Measurements from ENCODE around the gene DCLK1. TPM values are rescaled to one million over a fixed set of nuclear protein-coding genes. Genes with fewer than 3 reads are reported as not detected.

The DCLK1 gene
- total RNA-seq, 2 donors from 2014 or later, result 3.8 to 3.9 TPM

DNA sequence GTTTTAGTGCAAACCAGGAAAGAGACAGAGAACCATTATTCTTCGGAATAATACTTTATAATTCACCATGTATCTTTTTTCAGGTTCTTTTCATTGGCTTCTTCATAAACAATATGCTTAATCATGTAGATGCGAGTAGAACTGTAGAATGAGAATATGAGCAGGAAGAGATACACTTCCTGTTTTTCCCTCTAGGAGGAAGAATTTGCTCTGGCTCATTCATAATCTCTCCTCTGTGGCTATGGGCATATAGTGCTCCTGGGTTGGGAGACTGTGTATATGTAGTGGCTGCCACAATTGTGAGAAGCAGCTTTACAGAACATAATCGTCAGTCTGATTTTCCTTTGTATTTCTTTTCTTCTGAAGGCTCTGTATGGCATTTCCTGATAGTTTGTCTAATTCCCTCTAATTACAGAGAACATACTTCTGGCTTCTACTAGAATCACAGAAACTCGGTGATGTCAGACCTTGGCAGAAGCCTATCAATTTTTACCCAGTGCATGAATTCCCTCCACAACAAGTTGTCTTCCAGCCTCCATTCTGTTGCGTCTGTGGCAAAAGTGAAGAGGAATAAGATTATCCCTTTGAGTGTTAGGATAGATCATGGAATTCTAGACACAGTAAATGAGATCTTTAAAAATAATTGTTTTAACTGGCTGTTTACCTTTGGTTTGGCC, 2.9 kb upstream of the DCLK1 start:
- no peak overlapping the region for H3K27ac ChIP-seq
- intact Hi-C loops (cut with DNase I), result loop anchor here (5.0 kb wide), 1 partner anchor 72 kb away; no protein-coding TSS in a partner anchor
- H3K27me3 ChIP-seq (replicated peaks; ENCODE audit: insufficient read depth), result no peaks in the 10 kb centered on the region
- no peaks in the 10 kb centered on the region for H3K4me1 ChIP-seq (replicated peaks)
- WGBS, result 88% methylated on average over 5 of the region's 5 CpGs
- H3K4me3 ChIP-seq, result no peak overlapping the region
- H3K36me3 ChIP-seq, result no peaks in the 10 kb centered on the region
- no peak for DNase-seq (ENCODE audit: low spot score)
- H3K9me3 ChIP-seq, result no peaks in the 10 kb centered on the region
- no peak for TF ChIP-seq POLR2AphosphoS5 (IDR thresholded peaks at IDR 0.05)
- TF ChIP-seq, protein P1, sequence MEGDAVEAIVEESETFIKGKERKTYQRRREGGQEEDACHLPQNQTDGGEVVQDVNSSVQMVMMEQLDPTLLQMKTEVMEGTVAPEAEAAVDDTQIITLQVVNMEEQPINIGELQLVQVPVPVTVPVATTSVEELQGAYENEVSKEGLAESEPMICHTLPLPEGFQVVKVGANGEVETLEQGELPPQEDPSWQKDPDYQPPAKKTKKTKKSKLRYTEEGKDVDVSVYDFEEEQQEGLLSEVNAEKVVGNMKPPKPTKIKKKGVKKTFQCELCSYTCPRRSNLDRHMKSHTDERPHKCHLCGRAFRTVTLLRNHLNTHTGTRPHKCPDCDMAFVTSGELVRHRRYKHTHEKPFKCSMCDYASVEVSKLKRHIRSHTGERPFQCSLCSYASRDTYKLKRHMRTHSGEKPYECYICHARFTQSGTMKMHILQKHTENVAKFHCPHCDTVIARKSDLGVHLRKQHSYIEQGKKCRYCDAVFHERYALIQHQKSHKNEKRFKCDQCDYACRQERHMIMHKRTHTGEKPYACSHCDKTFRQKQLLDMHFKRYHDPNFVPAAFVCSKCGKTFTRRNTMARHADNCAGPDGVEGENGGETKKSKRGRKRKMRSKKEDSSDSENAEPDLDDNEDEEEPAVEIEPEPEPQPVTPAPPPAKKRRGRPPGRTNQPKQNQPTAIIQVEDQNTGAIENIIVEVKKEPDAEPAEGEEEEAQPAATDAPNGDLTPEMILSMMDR (IDR thresholded peaks at IDR 0.05), result no peak
- no peak for TF ChIP-seq POLR2A (IDR thresholded peaks at IDR 0.05)

DNA sequence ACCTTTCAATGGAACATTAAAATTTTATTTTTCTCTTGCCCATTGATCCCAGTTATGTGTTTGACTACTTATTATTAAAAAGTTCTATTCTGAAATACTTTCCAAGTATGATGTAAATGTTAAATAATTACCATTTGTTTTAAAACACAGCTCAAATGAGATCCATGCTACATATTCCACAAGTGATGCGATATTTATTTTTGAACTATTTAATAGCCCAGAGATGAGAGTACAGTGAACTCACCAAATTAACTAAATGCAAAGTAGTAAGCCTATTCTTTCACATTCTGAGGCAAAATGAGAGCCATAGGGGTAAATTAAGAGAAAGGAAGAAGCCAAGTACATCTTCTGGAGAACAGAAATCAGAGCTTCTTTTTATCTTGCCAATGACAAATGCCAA, 1.2 kb upstream of the DCLK1 start:
- H3K27ac ChIP-seq, result no peak overlapping the region
- DNase-seq (ENCODE audit: low spot score), result no peak
- no peaks in the 10 kb centered on the region for H3K27me3 ChIP-seq (replicated peaks; ENCODE audit: insufficient read depth)
- TF ChIP-seq POLR2A (IDR thresholded peaks at IDR 0.05), result no peak
- TF ChIP-seq, protein P1 (IDR thresholded peaks at IDR 0.05), result no peak
- TF ChIP-seq POLR2AphosphoS5 (IDR thresholded peaks at IDR 0.05), result no peak
- no peaks in the 10 kb centered on the region for H3K4me1 ChIP-seq (replicated peaks)
- no peaks in the 10 kb centered on the region for H3K9me3 ChIP-seq
- H3K36me3 ChIP-seq, result no peaks in the 10 kb centered on the region
- 94% methylated on average over 1 of the region's 1 CpG for WGBS
- intact Hi-C loops (cut with DNase I), result loop anchor here (5.0 kb wide), 1 partner anchor 70 kb away; no protein-coding TSS in a partner anchor
- H3K4me3 ChIP-seq, result no peak overlapping the region

DNA sequence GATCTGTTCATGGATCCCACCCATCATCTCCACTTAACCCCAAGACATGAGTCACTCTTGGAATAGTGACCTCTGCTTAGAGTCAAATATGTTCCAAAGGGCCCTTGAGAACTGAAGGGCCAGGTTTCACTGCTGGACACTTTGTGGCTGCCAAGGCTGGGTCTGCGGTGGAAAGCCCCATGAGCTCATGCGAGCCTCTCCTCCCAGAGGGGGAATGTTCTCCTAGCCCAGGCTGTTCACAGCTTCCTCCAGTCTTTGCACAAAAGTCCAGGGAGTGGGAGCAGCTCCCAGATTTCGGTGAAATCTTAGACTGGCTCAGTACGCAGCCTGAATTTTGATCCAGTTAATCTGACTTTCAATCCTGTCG, 732 bp upstream of the DCLK1 start:
- TF ChIP-seq POLR2AphosphoS5 (IDR thresholded peaks at IDR 0.05), result no peak
- TF ChIP-seq, protein P1 (IDR thresholded peaks at IDR 0.05), result no peak
- no peak for TF ChIP-seq POLR2A (IDR thresholded peaks at IDR 0.05)
- H3K4me1 ChIP-seq (replicated peaks), result no peaks in the 10 kb centered on the region
- no peak for DNase-seq (ENCODE audit: low spot score)
- no peaks in the 10 kb centered on the region for H3K36me3 ChIP-seq
- no peaks in the 10 kb centered on the region for H3K9me3 ChIP-seq
- intact Hi-C loops (cut with DNase I), result loop anchor here (5.0 kb wide), 1 partner anchor 70 kb away; no protein-coding TSS in a partner anchor
- H3K27ac ChIP-seq, result no peak overlapping the region
- H3K4me3 ChIP-seq, result no peak overlapping the region
- 62% methylated on average over 5 of the region's 5 CpGs for WGBS
- no peaks in the 10 kb centered on the region for H3K27me3 ChIP-seq (replicated peaks; ENCODE audit: insufficient read depth)

DNA sequence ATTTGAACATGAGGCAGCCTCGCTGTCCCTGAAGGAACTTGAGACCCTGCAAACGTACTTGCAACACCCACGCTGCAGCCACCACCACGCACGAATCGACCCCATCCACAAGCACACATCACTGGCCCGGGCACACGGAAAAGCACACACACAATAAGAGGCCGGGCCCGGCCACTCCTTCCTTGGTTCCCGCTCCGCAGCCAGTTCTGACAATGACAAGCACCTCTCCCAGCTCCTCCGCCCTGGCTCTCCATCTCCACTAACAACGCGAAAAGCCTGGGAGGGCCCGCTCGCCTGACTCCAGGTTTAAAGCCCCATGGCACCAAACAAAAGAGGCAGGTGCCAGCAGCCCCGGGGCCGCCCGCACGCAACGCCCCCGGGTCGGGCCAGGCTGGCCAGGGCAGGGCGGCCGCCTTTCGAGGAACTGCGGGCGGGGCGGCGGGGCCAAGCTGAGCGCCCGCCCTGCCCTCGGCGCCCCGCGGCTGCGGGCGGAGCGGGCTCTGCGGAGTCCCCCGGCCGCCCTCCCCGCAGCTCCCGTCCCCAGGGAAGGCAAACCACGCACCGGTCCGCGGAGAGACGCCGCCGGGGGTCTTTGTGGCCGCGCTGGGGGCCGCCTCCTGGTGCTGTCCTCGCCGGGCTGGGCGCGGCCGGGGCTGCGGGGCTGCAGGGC, 495 bp downstream of the DCLK1 start:
- WGBS, result under 1% methylated on average over 22 of the region's 61 CpGs
- intact Hi-C loops (cut with DNase I), result loop anchor here (5.0 kb wide), 1 partner anchor 68 kb away; no protein-coding TSS in a partner anchor

More for the DNA sequence above, 495 bp downstream of the DCLK1 start:
- no peak for TF ChIP-seq POLR2AphosphoS5 (IDR thresholded peaks at IDR 0.05)
- no peak for TF ChIP-seq POLR2A (IDR thresholded peaks at IDR 0.05)
- TF ChIP-seq, protein P1 (IDR thresholded peaks at IDR 0.05), result no peak
- Histone ChIP-seq H3K4me3 (peak overlapping the region; percentile 39 to 50), H3K9me3 (no peaks in the 10 kb centered on the region), H3K27me3 (replicated peaks; ENCODE audit: insufficient read depth) (no peaks in the 10 kb centered on the region), H3K27ac (no peak overlapping the region), H3K4me1 (replicated peaks) (no peaks in the 10 kb centered on the region), H3K36me3 (no peaks in the 10 kb centered on the region)
- DNase-seq (ENCODE audit: low spot score), result no peak

Data from prostate gland (tissue), 2 donors.